Loucy (cell line): ENCODE measurements around the gene XCR1.

Source experiments
- H2AFZ ChIP-seq: fragments of 200-600 bp; sonication (generic); 2 replicates; pipeline ENCODE4 v1.6.0; 2016; ENCODE audit warnings: antibody characterized with exemption, mild to moderate bottlenecking, low read length, moderate library complexity
- H3F3A ChIP-seq: fragments of 200-600 bp; 2 replicates; pipeline ENCODE4 v1.6.0; 2016; ENCODE audit warnings: antibody characterized with exemption, low read depth, mild to moderate bottlenecking
- H3K27me3 ChIP-seq: fragments of 200-600 bp; sonication (generic); 2 replicates; pipeline ENCODE4 v1.6.1; 2014; ENCODE audit warnings: low read length, mild to moderate bottlenecking; ENCODE audit not compliant: insufficient read depth, poor library complexity, severe bottlenecking
- H3K36me3 ChIP-seq: fragments of 200-600 bp; sonication (generic); 2 replicates; pipeline ENCODE4 v1.6.1; 2016; ENCODE audit warnings: low read length; ENCODE audit not compliant: insufficient read depth
- H3K4me1 ChIP-seq: fragments of 200-600 bp; sonication (generic); 2 replicates; pipeline ENCODE4 v1.5.1; 2014; ENCODE audit warnings: low read length, mild to moderate bottlenecking; ENCODE audit not compliant: insufficient read depth, poor library complexity, severe bottlenecking
- H3K4me2 ChIP-seq: fragments of 200-600 bp; sonication (generic); 2 replicates; pipeline ENCODE4 v1.6.0; 2014; ENCODE audit warnings: antibody characterized with exemption, low read length, low read depth, mild to moderate bottlenecking; ENCODE audit not compliant: poor library complexity, severe bottlenecking
- H3K4me3 ChIP-seq: fragments of 200-600 bp; sonication (generic); 2 replicates; pipeline ENCODE4 v1.5.1; 2014; ENCODE audit warnings: low read length, mild to moderate bottlenecking, mixed read lengths; ENCODE audit not compliant: poor library complexity, severe bottlenecking
- H3K79me2 ChIP-seq: fragments of 200-600 bp; sonication (generic); 2 replicates; pipeline ENCODE4 v1.6.1; 2014; ENCODE audit warnings: low read length; ENCODE audit not compliant: insufficient read depth
- H3K9ac ChIP-seq: fragments of 200-600 bp; sonication (generic); 2 replicates; pipeline ENCODE4 v1.6.0; 2014; ENCODE audit warnings: mild to moderate bottlenecking, low read depth, low read length, moderate library complexity; ENCODE audit not compliant: poor library complexity, severe bottlenecking
- H3K9me2 ChIP-seq: fragments of 200-600 bp; sonication (generic); replicated peaks from 2 replicates; pipeline ENCODE4 v1.6.1; 2016; ENCODE audit warnings: low read depth, low read length, mixed read lengths
- H3K9me3 ChIP-seq: fragments of 200-600 bp; sonication (generic); 2 replicates; pipeline ENCODE4 v1.6.1; 2014; ENCODE audit warnings: mild to moderate bottlenecking, antibody characterized with exemption, low read length, low read depth; ENCODE audit not compliant: insufficient read depth
- H4K20me1 ChIP-seq: fragments of 200-600 bp; sonication (generic); 2 replicates; pipeline ENCODE4 v1.6.0; 2014; ENCODE audit warnings: antibody characterized with exemption, low read length, mild to moderate bottlenecking; ENCODE audit not compliant: insufficient read depth, poor library complexity, severe bottlenecking
- EZH2phosphoT487 ChIP-seq: fragments of 200-600 bp; IDR thresholded peaks from 2 replicates; pipeline ENCODE4 v1.6.1; 2018; ENCODE audit warnings: antibody characterized with exemption, mild to moderate bottlenecking, moderate library complexity, borderline replicate concordance
- TF ChIP-seq, protein P1 (sequence below): fragments of 200-600 bp; sonication (generic); conservative IDR thresholded peaks from 2 replicates; pipeline ENCODE4 v1.5.1; 2014; ENCODE audit warnings: mild to moderate bottlenecking, antibody characterized with exemption, low read length

The XCR1 gene

GRCh38 chr3:46062679-46063078, 35.4 kb upstream of the XCR1 start:
- Histone ChIP-seq H3F3A (no peaks in the 10 kb centered on the region), H3K27me3 (no peaks in the 10 kb centered on the region), H3K79me2 (no peaks in the 10 kb centered on the region), H3K36me3 (no peaks in the 10 kb centered on the region), H3K9me2 (no peaks in the 10 kb centered on the region), H3K4me3 (no peak overlapping the region), H2AFZ (no peak overlapping the region), H3K9ac (no peak overlapping the region), H3K9me3 (no peaks in the 10 kb centered on the region), H3K4me2 (no peak overlapping the region), H4K20me1 (no peaks in the 10 kb centered on the region), H3K4me1 (peaks cover 10% of the 10 kb centered on the region)
- TF ChIP-seq, protein P1, sequence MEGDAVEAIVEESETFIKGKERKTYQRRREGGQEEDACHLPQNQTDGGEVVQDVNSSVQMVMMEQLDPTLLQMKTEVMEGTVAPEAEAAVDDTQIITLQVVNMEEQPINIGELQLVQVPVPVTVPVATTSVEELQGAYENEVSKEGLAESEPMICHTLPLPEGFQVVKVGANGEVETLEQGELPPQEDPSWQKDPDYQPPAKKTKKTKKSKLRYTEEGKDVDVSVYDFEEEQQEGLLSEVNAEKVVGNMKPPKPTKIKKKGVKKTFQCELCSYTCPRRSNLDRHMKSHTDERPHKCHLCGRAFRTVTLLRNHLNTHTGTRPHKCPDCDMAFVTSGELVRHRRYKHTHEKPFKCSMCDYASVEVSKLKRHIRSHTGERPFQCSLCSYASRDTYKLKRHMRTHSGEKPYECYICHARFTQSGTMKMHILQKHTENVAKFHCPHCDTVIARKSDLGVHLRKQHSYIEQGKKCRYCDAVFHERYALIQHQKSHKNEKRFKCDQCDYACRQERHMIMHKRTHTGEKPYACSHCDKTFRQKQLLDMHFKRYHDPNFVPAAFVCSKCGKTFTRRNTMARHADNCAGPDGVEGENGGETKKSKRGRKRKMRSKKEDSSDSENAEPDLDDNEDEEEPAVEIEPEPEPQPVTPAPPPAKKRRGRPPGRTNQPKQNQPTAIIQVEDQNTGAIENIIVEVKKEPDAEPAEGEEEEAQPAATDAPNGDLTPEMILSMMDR, result no peak
- TF ChIP-seq EZH2phosphoT487, result no peak

DNA sequence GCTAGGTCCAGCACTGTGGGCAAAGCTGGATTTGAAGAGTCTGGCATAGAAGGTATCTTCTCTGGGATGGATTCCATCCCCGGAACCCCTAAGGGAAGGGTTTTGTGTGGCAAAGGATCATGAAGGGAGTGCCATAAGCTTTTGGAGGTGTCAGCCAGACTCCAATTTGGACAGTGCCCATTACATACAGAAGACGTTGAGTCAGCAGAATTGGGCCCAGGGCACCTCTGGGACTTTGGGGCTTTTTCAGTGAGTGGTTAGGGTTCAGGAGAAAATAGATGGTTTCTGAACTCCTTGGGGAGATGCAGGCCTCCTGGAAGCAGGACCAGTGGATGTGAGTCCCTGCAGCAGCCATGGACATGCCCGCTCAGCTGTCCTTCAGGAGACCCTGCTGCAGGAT, 34.6 kb upstream of the XCR1 start:
- Histone ChIP-seq H2AFZ (no peak overlapping the region), H3K9me2 (no peaks in the 10 kb centered on the region), H3F3A (no peaks in the 10 kb centered on the region), H3K27me3 (no peaks in the 10 kb centered on the region), H4K20me1 (no peaks in the 10 kb centered on the region), H3K4me3 (no peak overlapping the region), H3K9ac (no peak overlapping the region), H3K4me1 (peaks cover 10% of the 10 kb centered on the region), H3K79me2 (no peaks in the 10 kb centered on the region), H3K9me3 (no peaks in the 10 kb centered on the region), H3K36me3 (no peaks in the 10 kb centered on the region), H3K4me2 (no peak overlapping the region)
- no peak for TF ChIP-seq EZH2phosphoT487

GRCh38 chr3:46061108-46061720, 33.9 kb upstream of the XCR1 start:
- H4K20me1 ChIP-seq, result no peaks in the 10 kb centered on the region
- no peaks in the 10 kb centered on the region for H3K9me2 ChIP-seq
- TF ChIP-seq EZH2phosphoT487, result no peak
- TF ChIP-seq, protein P1, result no peak
- H3K4me1 ChIP-seq, result peaks cover 10% of the 10 kb centered on the region
- H3K79me2 ChIP-seq, result no peaks in the 10 kb centered on the region
- H3K27me3 ChIP-seq, result no peaks in the 10 kb centered on the region
- H2AFZ ChIP-seq, result no peak overlapping the region
- no peaks in the 10 kb centered on the region for H3K36me3 ChIP-seq
- no peaks in the 10 kb centered on the region for H3F3A ChIP-seq
- H3K9ac ChIP-seq, result no peak overlapping the region
- no peaks in the 10 kb centered on the region for H3K9me3 ChIP-seq
- no peak overlapping the region for H3K4me3 ChIP-seq
- H3K4me2 ChIP-seq, result no peak overlapping the region

DNA sequence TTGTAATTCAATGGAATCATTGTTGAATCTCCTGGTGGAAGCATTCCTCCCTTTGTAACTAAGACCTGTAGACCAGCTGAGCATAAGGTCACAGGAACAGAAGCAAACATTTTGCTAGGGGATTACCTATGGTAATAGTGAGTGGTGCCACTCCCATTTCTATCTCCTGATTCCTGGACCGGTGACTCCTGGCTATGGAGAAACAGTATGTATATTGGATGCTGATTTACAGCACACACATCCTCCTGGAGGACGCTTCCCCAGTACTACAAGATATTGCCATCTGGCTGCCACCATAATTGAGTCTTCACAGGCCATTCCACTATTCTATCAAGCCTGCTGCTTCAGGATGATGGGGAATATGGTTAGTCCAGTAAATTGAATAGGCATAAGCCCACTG, 33.3 kb upstream of the XCR1 start:
- Histone ChIP-seq H3K36me3 (no peaks in the 10 kb centered on the region), H4K20me1 (no peaks in the 10 kb centered on the region), H3F3A (no peaks in the 10 kb centered on the region), H2AFZ (no peak overlapping the region), H3K9me3 (no peaks in the 10 kb centered on the region), H3K27me3 (no peaks in the 10 kb centered on the region), H3K9ac (no peak overlapping the region), H3K9me2 (no peaks in the 10 kb centered on the region), H3K79me2 (no peaks in the 10 kb centered on the region), H3K4me1 (peaks cover 5% of the 10 kb centered on the region), H3K4me3 (no peak overlapping the region), H3K4me2 (no peak overlapping the region)
- TF ChIP-seq, protein P1, result no peak
- TF ChIP-seq EZH2phosphoT487, result no peak
